ENCODE results near the gene LPCAT4. TPM values are rescaled to one million over a fixed set of nuclear protein-coding genes. Genes with fewer than 3 reads are reported as not detected.

LPCAT4 gene
- total RNA-seq, 4 donors from 2014 or later: 1.7 to 7.4 (median 4.0) TPM

DNA sequence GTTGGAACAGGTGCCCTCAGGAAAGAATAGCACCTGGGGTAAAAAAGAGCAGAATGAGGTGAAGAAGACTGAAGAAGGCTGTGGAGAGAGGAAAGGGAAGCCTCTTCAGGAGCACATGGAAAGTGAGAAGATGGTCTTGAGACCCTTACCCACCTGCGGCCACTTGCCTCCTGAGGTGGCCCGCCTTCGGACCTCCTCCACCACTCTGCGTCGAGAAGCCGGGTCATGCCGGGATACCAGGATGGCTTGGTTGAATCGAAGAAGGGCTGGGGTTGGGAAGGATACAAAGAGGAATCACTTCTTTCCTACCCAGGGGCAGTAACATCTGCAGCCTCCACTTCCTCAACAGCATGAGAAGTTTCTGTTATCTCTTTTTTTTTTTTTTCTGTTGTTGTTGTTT is 3.0 kb downstream of the LPCAT4 start:
- ATAC-seq: no peak
- in situ Hi-C loops (cut with MboI; ENCODE audit: low sequenced_read_pairs in 4 of 4): loop anchor here in 2 of 4 donors (10.0 to 25.0 kb wide), 4 partner anchors 119 to 623 kb away; partner anchors contain the start of genes EMC4 (in 1 of the 2) and ZNF770 (in 1 of the 2)
- no peaks in the 10 kb centered on the region for H3K9me3 ChIP-seq
- no peaks in the 10 kb centered on the region for H3K27me3 ChIP-seq
- H3K36me3 ChIP-seq: peaks cover 0 to 7% of the 10 kb centered on the region in 2 donors
- intact Hi-C loops (cut with DNase I; ENCODE audit: low total_unique reads): no loop called here
- DNase-seq: no peak
- TF ChIP-seq, protein P1, sequence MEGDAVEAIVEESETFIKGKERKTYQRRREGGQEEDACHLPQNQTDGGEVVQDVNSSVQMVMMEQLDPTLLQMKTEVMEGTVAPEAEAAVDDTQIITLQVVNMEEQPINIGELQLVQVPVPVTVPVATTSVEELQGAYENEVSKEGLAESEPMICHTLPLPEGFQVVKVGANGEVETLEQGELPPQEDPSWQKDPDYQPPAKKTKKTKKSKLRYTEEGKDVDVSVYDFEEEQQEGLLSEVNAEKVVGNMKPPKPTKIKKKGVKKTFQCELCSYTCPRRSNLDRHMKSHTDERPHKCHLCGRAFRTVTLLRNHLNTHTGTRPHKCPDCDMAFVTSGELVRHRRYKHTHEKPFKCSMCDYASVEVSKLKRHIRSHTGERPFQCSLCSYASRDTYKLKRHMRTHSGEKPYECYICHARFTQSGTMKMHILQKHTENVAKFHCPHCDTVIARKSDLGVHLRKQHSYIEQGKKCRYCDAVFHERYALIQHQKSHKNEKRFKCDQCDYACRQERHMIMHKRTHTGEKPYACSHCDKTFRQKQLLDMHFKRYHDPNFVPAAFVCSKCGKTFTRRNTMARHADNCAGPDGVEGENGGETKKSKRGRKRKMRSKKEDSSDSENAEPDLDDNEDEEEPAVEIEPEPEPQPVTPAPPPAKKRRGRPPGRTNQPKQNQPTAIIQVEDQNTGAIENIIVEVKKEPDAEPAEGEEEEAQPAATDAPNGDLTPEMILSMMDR (IDR thresholded peaks at IDR 0.05 in 4 of 5, conservative IDR thresholded peaks at IDR 0.05 in 1 of 5): no peak
- no peak for TF ChIP-seq POLR2A (IDR thresholded peaks at IDR 0.05)
- peaks cover 14 to 21% of the 10 kb centered on the region in 2 donors for H3K4me1 ChIP-seq
- no peak overlapping the region for H3K27ac ChIP-seq
- no peak overlapping the region for H3K4me3 ChIP-seq

DNA sequence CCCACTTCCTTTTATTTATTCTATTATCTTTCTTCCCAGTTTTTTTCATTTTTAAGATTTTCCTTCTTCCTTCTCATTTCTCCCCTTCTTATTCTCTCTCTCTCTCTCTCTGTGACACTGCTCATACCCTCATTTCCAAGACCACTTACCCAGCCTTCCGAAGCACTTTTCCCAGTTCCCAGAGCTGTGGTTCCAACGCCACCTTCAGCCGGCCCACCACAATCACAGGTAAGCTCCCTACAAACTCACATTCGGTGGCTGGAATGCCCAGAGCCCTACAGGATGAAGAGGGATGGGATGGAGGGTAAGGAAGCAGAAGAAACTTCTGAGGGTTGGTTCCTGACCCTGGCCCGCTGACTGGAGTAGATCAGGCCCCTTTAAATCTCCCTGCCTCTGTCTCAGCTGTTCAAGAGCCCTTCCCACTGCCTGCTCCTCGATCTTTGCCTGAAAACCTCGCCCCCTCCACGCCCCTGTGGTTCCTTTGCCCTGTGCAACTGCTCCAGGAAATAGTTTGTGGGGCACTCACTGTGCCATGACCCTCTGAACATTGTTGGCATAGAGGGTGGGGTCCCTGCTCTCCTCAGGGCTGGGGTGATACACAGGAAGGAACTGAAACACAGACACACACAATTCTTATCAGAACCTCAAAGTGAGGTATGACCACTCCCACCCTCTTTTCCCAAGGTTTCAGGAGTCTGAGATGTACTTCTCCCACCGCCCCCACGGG is 4.8 kb downstream of the LPCAT4 start:
- DNase-seq (no peak), ATAC-seq (no peak)
- no peaks in the 10 kb centered on the region for H3K9me3 ChIP-seq
- peaks cover 9 to 15% of the 10 kb centered on the region in 2 donors for H3K4me1 ChIP-seq
- no peak overlapping the region for H3K27ac ChIP-seq
- H3K4me3 ChIP-seq: no peak overlapping the region
- intact Hi-C loops (cut with DNase I; ENCODE audit: low total_unique reads) (no loop called here), in situ Hi-C loops (cut with MboI; ENCODE audit: low sequenced_read_pairs in 4 of 4) (loop anchor here in 2 of 4 donors (10.0 to 25.0 kb wide), 4 partner anchors 117 to 625 kb away; partner anchors contain the start of genes EMC4 (in 1 of the 2) and ZNF770 (in 1 of the 2))
- no peak for TF ChIP-seq POLR2A (IDR thresholded peaks at IDR 0.05)
- TF ChIP-seq, protein P1 (IDR thresholded peaks at IDR 0.05 in 4 of 5, conservative IDR thresholded peaks at IDR 0.05 in 1 of 5): no peak
- H3K27me3 ChIP-seq: no peaks in the 10 kb centered on the region
- H3K36me3 ChIP-seq: peaks cover 0 to 15% of the 10 kb centered on the region in 2 donors

GRCh38 chr15:34361278-34361677 is 5.7 kb downstream of the LPCAT4 start:
- no peak for ATAC-seq
- peaks cover 0 to 15% of the 10 kb centered on the region in 2 donors for H3K36me3 ChIP-seq
- TF ChIP-seq, protein P1 (IDR thresholded peaks at IDR 0.05 in 4 of 5, conservative IDR thresholded peaks at IDR 0.05 in 1 of 5): no peak
- no peak for TF ChIP-seq POLR2A (IDR thresholded peaks at IDR 0.05)
- H3K27ac ChIP-seq: no peak overlapping the region
- H3K4me1 ChIP-seq: peaks cover 9 to 10% of the 10 kb centered on the region in 2 donors
- no peaks in the 10 kb centered on the region for H3K27me3 ChIP-seq
- no peaks in the 10 kb centered on the region for H3K9me3 ChIP-seq
- no peak for DNase-seq
- in situ Hi-C loops (cut with MboI; ENCODE audit: low sequenced_read_pairs in 4 of 4): loop anchor here in 2 of 4 donors (10.0 to 25.0 kb wide), 4 partner anchors 116 to 626 kb away; partner anchors contain the start of genes EMC4 (in 1 of the 2) and ZNF770 (in 1 of the 2)
- intact Hi-C loops (cut with DNase I; ENCODE audit: low total_unique reads): no loop called here
- H3K4me3 ChIP-seq: no peak overlapping the region

DNA sequence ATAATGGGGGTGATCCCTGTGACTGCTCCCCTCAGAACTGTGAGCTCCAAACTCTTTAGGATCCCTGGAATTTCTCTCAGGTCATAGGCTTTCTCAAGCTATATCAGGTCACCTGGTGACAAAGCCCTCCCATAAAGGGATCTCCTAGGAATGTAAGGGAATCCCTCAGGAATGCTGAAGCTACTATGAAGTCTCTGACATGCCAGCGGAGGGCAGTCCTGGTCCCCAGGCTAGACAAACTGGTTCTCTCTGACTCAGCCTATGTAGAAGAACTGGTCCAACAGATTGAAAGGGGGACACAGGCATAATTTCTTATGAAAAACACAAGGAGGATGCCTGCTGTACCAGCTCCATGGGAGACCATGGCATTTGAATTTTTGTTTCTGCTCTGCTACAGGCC is 6.7 kb downstream of the LPCAT4 start:
- Histone ChIP-seq H3K9me3 (no peaks in the 10 kb centered on the region), H3K4me1 (peaks cover 0 to under 1% of the 10 kb centered on the region in 2 donors), H3K27ac (no peak overlapping the region), H3K36me3 (peaks cover 0 to 15% of the 10 kb centered on the region in 2 donors), H3K27me3 (no peaks in the 10 kb centered on the region), H3K4me3 (no peak overlapping the region)
- intact Hi-C loops (cut with DNase I; ENCODE audit: low total_unique reads): no loop called here
- DNase-seq (no peak), ATAC-seq (no peak)
- in situ Hi-C loops (cut with MboI; ENCODE audit: low sequenced_read_pairs in 4 of 4): loop anchor here in 2 of 4 donors (10.0 to 25.0 kb wide), 4 partner anchors 115 to 627 kb away; partner anchors contain the start of genes EMC4 (in 1 of the 2) and ZNF770 (in 1 of the 2)
- no peak for TF ChIP-seq POLR2A (IDR thresholded peaks at IDR 0.05)
- TF ChIP-seq, protein P1 (IDR thresholded peaks at IDR 0.05 in 4 of 5, conservative IDR thresholded peaks at IDR 0.05 in 1 of 5): no peak

Data from gastrocnemius medialis (tissue), 4 donors.